ENCODE data around the gene MX1.

DNA sequence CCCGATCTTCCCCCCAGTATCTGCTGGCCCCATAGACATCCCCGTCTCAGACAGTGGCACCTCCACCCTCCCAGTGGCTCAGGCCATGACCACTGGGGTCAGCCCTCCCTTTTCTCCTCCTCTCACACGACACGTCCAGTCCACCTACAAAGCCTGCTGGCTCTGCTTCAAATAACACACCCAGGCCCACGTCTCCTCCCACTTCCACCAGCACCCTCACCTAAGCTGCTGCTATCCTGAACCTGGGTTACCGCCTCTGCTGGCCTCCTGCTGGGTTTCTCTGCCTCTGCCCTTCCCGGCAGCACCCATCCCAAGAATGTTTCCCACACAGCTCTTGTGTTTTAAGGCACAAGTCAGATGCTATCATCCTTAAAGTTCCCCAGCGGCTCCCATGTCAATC, 38.2 kb upstream of the MX1 start:
- TF ChIP-seq, protein P1, sequence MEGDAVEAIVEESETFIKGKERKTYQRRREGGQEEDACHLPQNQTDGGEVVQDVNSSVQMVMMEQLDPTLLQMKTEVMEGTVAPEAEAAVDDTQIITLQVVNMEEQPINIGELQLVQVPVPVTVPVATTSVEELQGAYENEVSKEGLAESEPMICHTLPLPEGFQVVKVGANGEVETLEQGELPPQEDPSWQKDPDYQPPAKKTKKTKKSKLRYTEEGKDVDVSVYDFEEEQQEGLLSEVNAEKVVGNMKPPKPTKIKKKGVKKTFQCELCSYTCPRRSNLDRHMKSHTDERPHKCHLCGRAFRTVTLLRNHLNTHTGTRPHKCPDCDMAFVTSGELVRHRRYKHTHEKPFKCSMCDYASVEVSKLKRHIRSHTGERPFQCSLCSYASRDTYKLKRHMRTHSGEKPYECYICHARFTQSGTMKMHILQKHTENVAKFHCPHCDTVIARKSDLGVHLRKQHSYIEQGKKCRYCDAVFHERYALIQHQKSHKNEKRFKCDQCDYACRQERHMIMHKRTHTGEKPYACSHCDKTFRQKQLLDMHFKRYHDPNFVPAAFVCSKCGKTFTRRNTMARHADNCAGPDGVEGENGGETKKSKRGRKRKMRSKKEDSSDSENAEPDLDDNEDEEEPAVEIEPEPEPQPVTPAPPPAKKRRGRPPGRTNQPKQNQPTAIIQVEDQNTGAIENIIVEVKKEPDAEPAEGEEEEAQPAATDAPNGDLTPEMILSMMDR (IDR thresholded peaks at IDR 0.05), result no peak
- TF ChIP-seq POLR2A (IDR thresholded peaks at IDR 0.05), result no peak
- no peak for TF ChIP-seq POLR2AphosphoS5 (IDR thresholded peaks at IDR 0.05)
- TF ChIP-seq EP300 (IDR thresholded peaks at IDR 0.05; ENCODE audit: low read depth), result no peak
